GM18502 (cell line): ENCODE measurements around the gene POLE.
"Not testable (repeated sequence)": the region's sequence is repeated elsewhere in the genome, so short reads cannot be mapped to it uniquely, and the experiment has no call there.

ENCODE experiments used
- ATAC-seq: cut with Tn5 transposase; IDR thresholded peaks from one replicate; pipeline ENCODE4 v1.9.1; 2021; ENCODE audit warnings: mild to moderate bottlenecking; ENCODE audit not compliant: unreplicated experiment, poor library complexity

Gene POLE

DNA sequence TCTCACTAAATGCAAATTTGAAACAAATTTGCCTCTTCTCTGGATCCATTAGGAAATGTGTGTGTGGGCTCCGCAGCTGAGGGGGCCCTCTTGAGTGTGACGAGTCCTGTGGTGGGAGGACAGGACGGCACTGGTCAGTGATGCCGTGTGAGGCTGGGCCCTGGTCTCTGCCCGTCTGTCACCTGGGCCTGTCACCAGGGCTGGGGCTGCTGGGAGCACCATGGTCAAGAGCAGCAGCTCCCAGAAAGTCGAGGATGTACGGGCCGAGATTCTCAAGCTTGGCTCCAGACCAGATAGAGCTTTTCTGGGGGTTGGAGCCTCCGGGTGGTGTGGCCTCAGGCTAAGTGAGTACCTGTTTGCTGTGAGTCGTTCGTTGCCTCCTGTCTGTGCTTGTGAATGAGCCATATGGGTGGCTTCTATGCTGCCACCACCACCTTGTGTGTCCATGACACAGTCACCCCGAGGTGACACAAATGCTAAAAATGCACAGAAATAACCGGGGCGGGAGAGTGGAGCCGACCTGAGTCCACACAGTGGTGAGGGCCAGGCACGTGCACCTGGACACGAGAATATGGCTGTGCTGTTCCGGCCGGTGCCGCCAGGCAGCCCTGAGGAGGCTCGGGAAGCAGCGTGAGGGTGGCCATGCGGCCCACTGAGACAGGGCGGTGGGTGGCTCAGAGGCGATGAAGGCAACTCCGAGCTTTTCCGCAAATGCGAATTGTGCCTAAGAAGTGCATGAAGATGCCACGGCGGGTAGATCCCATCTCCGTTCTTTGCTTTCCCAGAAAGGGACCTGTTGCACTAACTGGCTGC, 32.2 kb upstream of the POLE start:
- ATAC-seq, result no peak

DNA sequence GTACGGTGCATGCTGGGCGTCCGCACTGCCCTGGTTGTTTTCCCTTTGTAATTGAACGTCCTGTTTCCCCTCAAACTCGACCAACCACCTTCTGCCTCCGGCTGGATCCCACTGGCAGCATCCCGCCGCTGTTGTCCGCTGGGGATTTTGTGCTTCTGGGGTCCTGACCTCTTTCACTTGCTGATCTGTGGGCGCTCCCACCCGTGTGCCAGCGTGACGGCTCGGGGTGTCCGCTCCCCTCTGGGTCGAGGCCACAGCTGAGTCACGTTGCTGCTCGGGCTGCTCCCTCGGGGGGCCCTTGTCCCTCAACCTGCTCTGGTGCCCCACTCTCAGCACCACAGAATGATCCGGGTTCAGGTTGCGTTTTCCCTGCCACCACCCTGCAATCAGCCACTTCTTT, 31.5 kb upstream of the POLE start:
- ATAC-seq, result no peak

- no peak for ATAC-seq
Measured at GRCh38 chr12:132717531-132718387, 30.6 kb upstream of the POLE start.

GRCh38 chr12:132717011-132717410, 29.9 kb upstream of the POLE start:
- no peak for ATAC-seq

GRCh38 chr12:132716356-132716755, 29.2 kb upstream of the POLE start:
- ATAC-seq, result no peak

DNA sequence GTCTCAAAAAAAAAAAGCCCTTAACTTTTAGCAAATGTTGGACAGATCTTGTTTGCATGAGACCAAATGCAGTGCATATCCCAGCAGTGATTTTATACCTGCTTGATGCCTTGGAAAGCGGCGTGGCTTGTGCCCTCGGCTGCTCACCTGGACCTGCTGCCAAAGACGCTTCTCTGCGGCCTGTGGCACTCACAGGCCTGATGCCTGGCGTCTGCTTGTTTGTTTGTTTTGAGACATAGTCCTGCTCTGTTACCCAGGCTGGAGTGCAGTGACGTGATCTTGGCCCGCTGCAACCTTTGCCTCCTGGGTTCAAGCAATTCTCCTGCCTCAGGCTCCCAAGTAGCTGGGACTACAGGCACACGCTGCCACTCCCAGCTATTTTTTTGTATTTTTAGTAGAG, 28.7 kb upstream of the POLE start:
- ATAC-seq, result no peak

- ATAC-seq, result no peak
Measured at GRCh38 chr12:132713123-132713522, 26.0 kb upstream of the POLE start.

DNA sequence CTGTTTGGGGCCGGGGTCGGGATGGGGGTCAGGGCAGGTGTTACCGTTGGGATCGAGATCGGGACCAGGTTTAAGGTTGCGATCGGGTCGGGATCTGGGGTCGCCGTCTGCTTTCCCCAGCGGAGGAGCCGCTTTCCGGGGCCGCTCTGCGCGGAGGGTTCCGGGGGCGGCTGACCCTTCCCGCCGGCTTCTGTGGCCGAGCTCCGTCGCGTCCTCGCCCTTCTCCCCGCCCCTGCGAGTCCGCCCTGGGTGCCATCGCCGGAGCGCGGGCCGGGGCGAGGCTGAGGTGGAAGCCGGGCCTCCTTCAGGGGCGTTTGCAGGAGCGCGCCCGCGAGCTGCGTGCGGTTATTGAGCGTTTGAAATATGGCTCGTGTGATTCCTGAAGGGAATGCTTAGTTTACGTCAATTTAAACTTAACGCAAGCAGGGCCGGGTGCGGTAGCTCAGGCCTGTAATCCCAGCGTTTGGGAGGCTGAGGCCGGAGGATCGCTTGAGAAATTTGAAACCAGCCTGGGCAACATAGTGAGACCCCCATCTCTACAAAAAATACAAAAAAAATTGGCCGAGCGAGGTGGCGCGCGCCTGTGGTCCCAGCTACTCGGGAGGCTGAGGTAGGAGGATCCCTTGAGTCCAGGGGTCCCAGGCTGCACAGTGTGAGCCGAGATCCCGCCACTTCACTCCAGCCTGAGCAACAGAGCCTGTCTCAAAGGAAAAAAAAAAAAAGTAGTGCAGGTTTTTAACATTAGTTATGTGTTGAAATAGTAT, 24.1 kb upstream of the POLE start:
- ATAC-seq, result peak; percentile 21

DNA sequence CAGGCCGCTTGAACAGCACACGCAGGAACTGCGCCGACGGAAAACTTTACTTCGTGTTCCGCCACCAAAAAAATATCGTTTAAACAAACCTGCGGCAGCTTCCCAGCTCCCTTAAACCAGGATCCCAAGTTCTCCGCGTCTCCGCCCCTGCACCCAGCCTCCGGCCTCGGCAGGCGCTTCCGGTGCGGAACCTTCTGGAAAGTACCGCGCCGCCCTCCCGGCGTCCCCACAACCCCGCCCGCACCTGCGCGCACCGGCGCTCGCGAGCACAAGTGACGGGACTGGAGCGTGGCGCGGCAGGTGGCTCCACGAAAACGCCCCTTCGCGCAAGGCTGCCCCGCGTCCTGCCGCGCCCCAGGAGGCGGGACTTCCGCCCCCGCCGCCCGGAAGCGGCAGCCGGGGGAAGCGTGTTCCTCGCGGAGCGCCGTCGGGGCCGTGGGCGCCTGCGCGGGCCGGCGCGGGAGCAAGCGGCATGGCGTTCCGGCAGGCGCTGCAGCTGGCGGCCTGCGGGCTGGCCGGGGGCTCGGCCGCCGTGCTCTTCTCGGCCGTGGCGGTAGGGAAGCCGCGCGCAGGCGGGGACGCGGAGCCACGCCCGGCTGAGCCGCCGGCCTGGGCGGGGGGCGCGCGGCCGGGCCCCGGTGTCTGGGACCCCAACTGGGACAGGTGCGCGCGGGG, 23.4 kb upstream of the POLE start, which contains the start of gene PGAM5:
Gene PGAM5, plus strand, starts transcription at position 438 of the 675 bp plus-strand sequence. Its CDS starts 35 bp downstream, at position 473.
- ATAC-seq, result peak; percentile 93

DNA sequence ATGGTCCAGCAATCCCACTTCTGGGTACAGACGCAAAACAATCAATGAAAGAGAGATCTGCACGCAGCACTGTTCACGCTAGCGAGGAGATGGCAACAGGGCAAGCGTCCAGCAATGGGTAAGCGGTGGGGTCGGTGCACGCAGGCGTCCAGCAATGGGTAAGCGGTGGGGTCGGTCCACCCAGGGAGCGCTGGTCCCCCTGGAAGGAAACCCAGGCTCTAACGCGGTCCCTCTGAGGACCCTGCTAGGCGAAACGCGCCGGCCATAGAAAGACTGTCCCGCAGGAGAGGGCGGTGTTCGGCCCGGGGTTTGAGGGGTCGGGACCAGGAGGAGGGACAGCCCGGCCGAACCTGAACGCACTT, 22.9 kb upstream of the POLE start:
- peak; percentile 37 for ATAC-seq

- ATAC-seq, result no peak
Measured at GRCh38 chr12:132708150-132708549, 21.0 kb upstream of the POLE start.

DNA sequence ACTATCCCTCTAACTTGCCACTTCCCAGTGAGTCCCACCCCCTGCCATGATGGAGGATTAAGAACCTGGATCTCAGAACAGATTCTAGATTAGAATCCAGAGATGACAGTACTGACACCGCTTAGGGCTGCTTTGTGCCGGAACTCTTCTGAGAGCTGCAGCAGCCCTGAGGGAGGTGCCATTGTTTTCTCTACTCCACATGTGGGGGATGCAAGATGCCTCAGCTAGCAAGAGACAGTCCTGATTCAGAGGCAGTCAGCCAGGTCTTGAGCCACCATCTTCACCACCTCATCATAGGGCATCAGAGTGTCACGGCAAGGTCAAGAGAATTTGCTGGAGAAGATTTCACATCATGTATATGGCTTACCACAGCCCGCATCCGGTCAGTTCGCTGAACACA, 20.1 kb upstream of the POLE start:
- no peak for ATAC-seq

DNA sequence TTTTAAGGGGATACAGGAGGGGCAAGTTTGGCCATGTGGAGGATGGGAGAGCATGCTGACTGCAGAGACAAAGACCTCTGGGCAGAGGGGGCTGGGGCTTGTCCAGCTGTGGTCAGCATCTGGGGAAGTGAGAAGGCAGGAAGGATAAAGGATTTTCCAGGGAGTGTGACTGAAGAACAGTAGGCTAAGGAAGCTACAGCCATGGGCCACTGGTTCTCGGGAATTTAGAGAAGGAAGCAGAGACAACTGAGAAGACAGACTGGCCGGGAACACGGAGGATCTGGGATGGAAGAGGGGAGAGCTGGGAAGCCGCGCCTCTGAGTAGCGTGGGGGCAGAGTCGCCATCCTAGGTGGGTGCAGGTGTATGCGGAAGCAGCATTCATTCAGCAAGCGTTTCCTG, 16.5 kb upstream of the POLE start:
- ATAC-seq, result no peak

DNA sequence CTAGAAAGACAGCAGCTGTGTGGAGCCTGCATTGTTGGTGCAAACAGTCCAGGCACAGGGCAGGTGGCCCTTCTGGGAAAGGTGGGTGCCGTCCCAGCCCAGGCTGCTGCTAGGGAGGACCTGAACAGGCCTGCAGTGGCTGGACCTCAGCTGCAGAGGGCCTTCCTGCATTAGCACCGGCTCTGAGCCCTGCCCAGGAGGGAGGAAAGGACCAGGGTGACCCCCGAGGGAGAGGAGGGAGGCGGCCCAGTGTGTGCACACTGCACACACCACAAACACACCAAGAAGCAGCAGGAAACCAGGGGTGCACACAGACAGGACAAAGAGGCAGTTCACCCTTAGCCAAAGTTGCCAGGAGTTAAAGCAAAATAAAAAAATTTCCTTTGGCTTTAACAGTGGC, 15.5 kb upstream of the POLE start:
- ATAC-seq, result no peak

- peak; percentile 55 for ATAC-seq
Measured at GRCh38 chr12:132700212-132700822, 13.2 kb upstream of the POLE start.

DNA sequence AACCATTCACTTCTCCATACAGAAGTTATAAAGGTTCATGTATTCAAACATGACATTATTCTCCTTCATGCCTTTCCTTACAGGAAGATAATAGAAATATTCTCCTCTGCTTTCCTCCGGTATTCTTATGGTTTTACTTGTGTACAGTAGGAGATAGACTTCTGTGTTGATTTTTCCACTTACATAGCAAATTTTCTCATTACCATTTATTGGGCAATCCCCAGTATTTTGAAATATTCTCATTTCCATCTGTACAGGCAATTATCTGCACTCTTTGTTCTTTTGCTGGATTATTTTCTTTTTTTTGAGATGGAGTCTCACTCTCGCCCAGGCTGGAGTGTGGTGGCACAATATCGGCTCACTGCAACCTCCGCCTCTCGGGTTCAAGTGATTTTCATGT, 11.2 kb upstream of the POLE start:
- ATAC-seq, result no peak

GRCh38 chr12:132695431-132695830, 8.3 kb upstream of the POLE start:
- ATAC-seq, result no peak

GRCh38 chr12:132694888-132695287, 7.7 kb upstream of the POLE start:
- not testable (repeated sequence) for ATAC-seq

DNA sequence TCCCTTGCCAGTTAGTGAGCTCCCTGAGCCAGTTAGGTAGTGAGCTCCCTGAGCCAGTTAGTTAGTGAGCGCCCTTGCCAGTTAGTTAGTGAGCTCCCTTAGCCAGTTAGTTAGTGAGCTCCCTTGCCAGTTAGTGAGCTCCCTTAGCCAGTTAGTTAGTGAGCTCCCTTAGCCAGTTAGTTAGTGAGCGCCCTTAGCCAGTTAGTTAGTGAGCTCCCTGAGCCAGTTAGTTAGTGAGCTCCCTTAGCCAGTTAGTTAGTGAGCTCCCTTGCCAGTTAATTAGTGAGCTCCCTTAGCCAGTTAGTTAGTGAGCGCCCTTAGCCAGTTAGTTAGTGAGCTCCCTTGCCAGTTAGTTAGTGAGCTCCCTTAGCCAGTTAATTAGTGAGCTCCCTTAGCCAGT, 4.9 kb upstream of the POLE start:
- ATAC-seq, result not testable (repeated sequence)

GRCh38 chr12:132690112-132690511, 3.0 kb upstream of the POLE start:
- ATAC-seq, result no peak
